Ishikawa (cell line): ENCODE results near the gene TST.

Experiments used
- CEBPB ChIP-seq: IDR thresholded peaks from 2 replicates; pipeline ENCODE4 v1.6.1; 2012
- CREB1 ChIP-seq: IDR thresholded peaks from 2 replicates; pipeline ENCODE4 v1.6.1; 2012; ENCODE audit warnings: low read depth
- EGR1 ChIP-seq: IDR thresholded peaks from 2 replicates; pipeline ENCODE4 v1.6.1; 2012
- EP300 ChIP-seq: IDR thresholded peaks from 2 replicates; pipeline ENCODE4 v1.6.1; 2012; ENCODE audit warnings: borderline replicate concordance
- FOXM1 ChIP-seq: IDR thresholded peaks from 2 replicates; pipeline ENCODE4 v1.6.1; 2012; ENCODE audit warnings: low read depth, borderline replicate concordance
- MAX ChIP-seq: IDR thresholded peaks from 2 replicates; pipeline ENCODE4 v1.6.1; 2012
- NFIC ChIP-seq: IDR thresholded peaks from 2 replicates; pipeline ENCODE4 v1.6.1; 2012
- RAD21 ChIP-seq: IDR thresholded peaks from 2 replicates; pipeline ENCODE4 v1.6.1; 2012; ENCODE audit warnings: low read depth
- REST ChIP-seq: IDR thresholded peaks from 2 replicates; pipeline ENCODE4 v1.6.1; 2012; ENCODE audit warnings: low read depth, mild to moderate bottlenecking
- TAF1 ChIP-seq: IDR thresholded peaks from 2 replicates; pipeline ENCODE4 v1.6.1; 2012; ENCODE audit warnings: low read depth, mild to moderate bottlenecking
- TCF12 ChIP-seq: IDR thresholded peaks from 2 replicates; pipeline ENCODE4 v1.6.1; 2012; ENCODE audit warnings: low read depth
- TEAD4 ChIP-seq: IDR thresholded peaks from 2 replicates; pipeline ENCODE4 v1.6.1; 2012
- USF1 ChIP-seq: IDR thresholded peaks from 2 replicates; pipeline ENCODE4 v1.6.1; 2012
- YY1 ChIP-seq: IDR thresholded peaks from 2 replicates; pipeline ENCODE4 v1.6.1; 2012; ENCODE audit warnings: low read depth
- ZBTB7A ChIP-seq: IDR thresholded peaks from 2 replicates; pipeline ENCODE4 v1.6.1; 2012; ENCODE audit warnings: low read depth

Gene TST

GRCh38 chr22:37022483-37023337 is 3.5 kb upstream of the TST start:
- TF ChIP-seq MAX = no peak
- TF ChIP-seq TAF1 = no peak
- TF ChIP-seq EP300 = no peak
- TF ChIP-seq NFIC = no peak
- no peak for TF ChIP-seq USF1
- no peak for TF ChIP-seq EGR1
- no peak for TF ChIP-seq RAD21
- TF ChIP-seq TEAD4 = no peak
- TF ChIP-seq FOXM1 = no peak
- no peak for TF ChIP-seq CREB1
- no peak for TF ChIP-seq TCF12
- TF ChIP-seq YY1 = no peak
- TF ChIP-seq ZBTB7A = no peak
- TF ChIP-seq REST = no peak
- no peak for TF ChIP-seq CEBPB

- TF ChIP-seq TEAD4 = no peak
- TF ChIP-seq MAX = no peak
- no peak for TF ChIP-seq YY1
- no peak for TF ChIP-seq CEBPB
- TF ChIP-seq EP300 = no peak
- no peak for TF ChIP-seq ZBTB7A
- no peak for TF ChIP-seq REST
- no peak for TF ChIP-seq RAD21
- no peak for TF ChIP-seq FOXM1
- TF ChIP-seq USF1 = no peak
- TF ChIP-seq NFIC = no peak
- no peak for TF ChIP-seq TAF1
- no peak for TF ChIP-seq TCF12
- no peak for TF ChIP-seq CREB1
- no peak for TF ChIP-seq EGR1
Measured at GRCh38 chr22:37021710-37022482, 2.6 kb upstream of the TST start.

GRCh38 chr22:37021041-37021440 is 1.8 kb upstream of the TST start:
- TF ChIP-seq NFIC = no peak
- no peak for TF ChIP-seq EP300
- no peak for TF ChIP-seq FOXM1
- TF ChIP-seq TEAD4 = no peak
- TF ChIP-seq CEBPB = no peak
- TF ChIP-seq ZBTB7A = no peak
- no peak for TF ChIP-seq CREB1
- TF ChIP-seq YY1 = no peak
- TF ChIP-seq RAD21 = no peak
- no peak for TF ChIP-seq TAF1
- no peak for TF ChIP-seq MAX
- TF ChIP-seq USF1 = no peak
- TF ChIP-seq TCF12 = no peak
- TF ChIP-seq REST = no peak
- TF ChIP-seq EGR1 = no peak
